A673 (cell line): ENCODE results near the gene DCHS2. TPM values are rescaled to one million over a fixed set of nuclear protein-coding genes. Genes with fewer than 3 reads are reported as not detected.

Experiments used
- BruUV-seq: library from RNA; stranded (reverse); fragments of 400-500 nt; replicated peaks from 2 replicates; lab custom pipeline; 2021; lab: Mats Ljungman, UMichigan
- CTCF ChIA-PET: fragments of 300-600 bp; sonication (Branson Sonifier 250); formaldehyde crosslinking; loops from one replicate; lab custom pipeline; 2022; ENCODE audit warnings: antibody characterized with exemption; lab: Charles Lee
- POLR2A ChIA-PET: fragments of 300-600 bp; sonication (Branson Sonifier 250); formaldehyde crosslinking; loops from one replicate; lab custom pipeline; 2022; ENCODE audit warnings: antibody characterized with exemption; ENCODE audit not compliant: low non-redundant PET; lab: Charles Lee
- DNase-seq: peaks from one replicate; pipeline ENCODE4 v3.0.0-alpha.2; 2015; ENCODE audit warnings: low spot score
- H3K27ac ChIP-seq: fragments of 200-600 bp; sonication (generic); 2 replicates; pipeline ENCODE4 v1.5.1; 2016; ENCODE audit warnings: mixed run types, low read depth, mild to moderate bottlenecking, mixed read lengths, antibody characterized with exemption, low read length; ENCODE audit not compliant: poor library complexity, severe bottlenecking
- H3K27me3 ChIP-seq: fragments of 200-600 bp; sonication (generic); replicated peaks from 2 replicates; pipeline ENCODE4 v1.6.1; 2017; ENCODE audit warnings: mixed run types, low read depth, mild to moderate bottlenecking, mixed read lengths, antibody characterized with exemption, low read length; ENCODE audit not compliant: insufficient read depth, poor library complexity
- H3K36me3 ChIP-seq: fragments of 200-600 bp; sonication (generic); 2 replicates; pipeline ENCODE4 v1.6.1; 2016; ENCODE audit warnings: mixed run types, mild to moderate bottlenecking, mixed read lengths, antibody characterized with exemption, low read length; ENCODE audit not compliant: insufficient read depth, poor library complexity, severe bottlenecking
- H3K4me1 ChIP-seq: fragments of 200-600 bp; sonication (generic); 2 replicates; pipeline ENCODE4 v1.6.1; 2017; ENCODE audit warnings: mixed run types, mild to moderate bottlenecking, mixed read lengths, antibody characterized with exemption, low read length; ENCODE audit not compliant: insufficient read depth, poor library complexity, severe bottlenecking
- H3K4me3 ChIP-seq: fragments of 200-600 bp; sonication (generic); 2 replicates; pipeline ENCODE4 v1.5.1; 2016; ENCODE audit warnings: low read depth, mixed run types, mild to moderate bottlenecking, mixed read lengths, low read length; ENCODE audit not compliant: poor library complexity, severe bottlenecking
- H3K9me3 ChIP-seq: fragments of 200-600 bp; sonication (generic); 2 replicates; pipeline ENCODE4 v1.6.1; 2016; ENCODE audit warnings: mixed run types, low read depth, mild to moderate bottlenecking, mixed read lengths, antibody characterized with exemption, low read length; ENCODE audit not compliant: poor library complexity, severe bottlenecking
- CTCF ChIP-seq: fragments of 300-800, 200-600 bp; sonication (generic); conservative IDR thresholded peaks from 2 replicates; pipeline ENCODE4 v1.5.1; 2017; ENCODE audit warnings: low read depth, mild to moderate bottlenecking, antibody characterized with exemption, low read length, moderate library complexity, mixed read lengths
- EZH2 ChIP-seq: fragments of 200-600 bp; sonication (generic); IDR thresholded peaks from 2 replicates; pipeline ENCODE4 v1.6.1; 2017; ENCODE audit warnings: borderline replicate concordance, low read depth, mild to moderate bottlenecking, mixed read lengths, antibody characterized with exemption, low read length; ENCODE audit not compliant: poor library complexity, severe bottlenecking
- intact Hi-C: fragments of 100-400 bp; cut with micrococcal nuclease; formaldehyde crosslinking; loops from one replicate; pipeline ENCODE4 v1.10.0; 2022; ENCODE audit not compliant: unreplicated experiment
- total RNA-seq: library from RNA; stranded (reverse); gene quantifications from 2 replicates; pipeline ENCODE4 v1.2.3, GENCODE V29; 2021

The DCHS2 gene
- total RNA-seq, 1 experiment from 2014 or later: 0.58 TPM

GRCh38 chr4:154414796-154415195, 76.8 kb downstream of the DCHS2 start:
- DNase-seq: no peak
- Histone ChIP-seq H3K4me1 (peaks cover 9% of the 10 kb centered on the region), H3K9me3 (no peaks in the 10 kb centered on the region), H3K4me3 (no peak overlapping the region), H3K36me3 (no peaks in the 10 kb centered on the region), H3K27me3 (no peaks in the 10 kb centered on the region), H3K27ac (no peak overlapping the region)
- intact Hi-C loops: no loop called here
- TF ChIP-seq CTCF (no peak), EZH2 (no peak)
- no TSS peak for BruUV-seq
- CTCF ChIA-PET: no interaction called here
- POLR2A ChIA-PET: no interaction called here

- intact Hi-C loops: no loop called here
- BruUV-seq: no TSS peak
- Histone ChIP-seq H3K4me1 (peaks cover 9% of the 10 kb centered on the region), H3K9me3 (no peaks in the 10 kb centered on the region), H3K27ac (no peak overlapping the region), H3K4me3 (no peak overlapping the region), H3K36me3 (no peaks in the 10 kb centered on the region), H3K27me3 (no peaks in the 10 kb centered on the region)
- ChIA-PET POLR2A (interaction anchor here (0.6 kb wide), 1 partner anchor 1290 kb away, joined by 5 read pairs; no protein-coding TSS in a partner anchor), CTCF (no interaction called here)
- TF ChIP-seq CTCF (no peak), EZH2 (no peak)
- DNase-seq: no peak
Measured at GRCh38 chr4:154414371-154414770, 77.2 kb downstream of the DCHS2 start.

GRCh38 chr4:154407443-154407842, 84.2 kb downstream of the DCHS2 start:
- TF ChIP-seq CTCF: no peak
- TF ChIP-seq EZH2: no peak
- no peaks in the 10 kb centered on the region for H3K27me3 ChIP-seq
- no peaks in the 10 kb centered on the region for H3K9me3 ChIP-seq
- DNase-seq: no peak
- POLR2A ChIA-PET: no interaction called here
- no peaks in the 10 kb centered on the region for H3K4me1 ChIP-seq
- H3K27ac ChIP-seq: no peak overlapping the region
- H3K4me3 ChIP-seq: no peak overlapping the region
- intact Hi-C loops: no loop called here
- CTCF ChIA-PET: no interaction called here
- no TSS peak for BruUV-seq
- no peaks in the 10 kb centered on the region for H3K36me3 ChIP-seq
